ENCODE results near the gene ZNF618.

Gene ZNF618

DNA sequence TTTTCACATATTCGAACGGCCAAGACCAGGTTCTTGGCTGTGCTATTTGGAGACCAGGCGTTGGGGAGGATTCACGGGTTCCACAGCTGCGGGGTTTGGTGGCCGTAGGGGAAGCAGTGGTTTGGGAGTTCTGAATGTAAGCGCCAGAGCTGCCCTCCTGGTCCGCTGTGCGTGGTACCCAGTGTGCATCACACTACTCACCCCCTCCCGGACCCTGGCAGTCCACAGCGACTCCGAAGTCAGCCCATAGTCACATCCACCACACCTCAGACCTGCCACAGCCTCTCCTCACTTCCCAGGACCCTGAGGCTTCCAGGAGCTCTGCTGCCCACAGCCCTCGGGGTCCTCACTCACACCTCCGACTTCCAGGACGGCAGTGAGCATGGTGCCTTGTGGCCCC lies 175.2 kb downstream of the ZNF618 start:
- in situ Hi-C loops (cut with HindIII; ENCODE audit: low sequenced_read_pairs) = no loop called here

DNA sequence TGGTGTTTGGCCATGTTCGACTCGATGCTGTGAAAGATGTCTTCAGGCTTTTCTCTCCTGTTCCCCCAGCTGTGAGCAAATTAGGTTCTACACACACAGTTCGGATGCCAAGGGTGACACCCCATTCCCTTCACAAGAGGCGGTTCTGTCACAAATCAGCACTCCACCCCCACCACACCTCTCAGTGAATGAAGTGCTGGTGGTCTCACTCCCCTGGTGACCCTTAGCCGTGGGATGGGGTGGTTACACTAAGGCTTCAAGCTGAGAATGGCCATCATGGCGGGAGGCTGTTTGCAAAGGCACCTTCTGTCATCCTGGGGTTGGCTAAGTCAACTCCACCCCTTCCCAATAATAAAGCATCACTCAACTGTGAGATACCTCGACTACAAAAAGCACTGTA lies 175.6 kb downstream of the ZNF618 start:
- in situ Hi-C loops (cut with HindIII; ENCODE audit: low sequenced_read_pairs) = no loop called here

DNA sequence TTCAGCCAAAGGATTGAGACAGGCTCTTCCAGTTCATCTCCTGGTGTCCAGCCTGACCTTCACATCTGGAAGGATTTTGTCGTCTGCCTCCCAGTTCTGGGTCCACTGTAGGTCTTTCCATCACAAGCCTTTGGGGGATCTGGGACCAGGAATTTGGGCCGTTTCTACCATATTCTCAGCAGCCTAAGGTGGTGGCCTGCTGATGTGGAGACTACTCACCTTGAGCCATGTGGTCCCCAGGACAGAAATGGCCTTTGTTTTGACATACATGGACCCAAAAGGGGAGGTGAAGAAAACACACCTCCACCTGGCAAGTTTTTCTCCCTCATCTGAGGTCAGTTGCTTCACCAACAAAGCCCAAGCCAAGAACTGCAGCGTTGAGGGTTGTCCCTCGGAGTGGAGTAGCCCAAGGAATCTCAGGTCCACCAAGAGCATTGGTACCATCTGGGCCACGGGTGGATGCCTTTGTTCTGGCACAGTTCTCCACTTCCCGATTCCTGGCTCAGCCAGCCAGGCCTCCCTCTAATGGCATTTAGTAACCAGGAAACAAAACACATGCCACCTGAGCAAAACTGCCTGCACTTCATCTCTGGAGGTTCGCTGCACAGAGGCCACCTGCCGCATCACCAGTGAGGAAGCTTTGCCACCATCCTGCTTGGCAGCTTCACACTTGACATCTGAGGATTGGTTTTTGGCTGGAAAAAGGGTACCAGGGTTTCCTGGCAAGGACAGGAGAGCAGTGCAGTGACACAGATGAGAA lies 177.3 kb downstream of the ZNF618 start:
- in situ Hi-C loops (cut with HindIII; ENCODE audit: low sequenced_read_pairs) = no loop called here

DNA sequence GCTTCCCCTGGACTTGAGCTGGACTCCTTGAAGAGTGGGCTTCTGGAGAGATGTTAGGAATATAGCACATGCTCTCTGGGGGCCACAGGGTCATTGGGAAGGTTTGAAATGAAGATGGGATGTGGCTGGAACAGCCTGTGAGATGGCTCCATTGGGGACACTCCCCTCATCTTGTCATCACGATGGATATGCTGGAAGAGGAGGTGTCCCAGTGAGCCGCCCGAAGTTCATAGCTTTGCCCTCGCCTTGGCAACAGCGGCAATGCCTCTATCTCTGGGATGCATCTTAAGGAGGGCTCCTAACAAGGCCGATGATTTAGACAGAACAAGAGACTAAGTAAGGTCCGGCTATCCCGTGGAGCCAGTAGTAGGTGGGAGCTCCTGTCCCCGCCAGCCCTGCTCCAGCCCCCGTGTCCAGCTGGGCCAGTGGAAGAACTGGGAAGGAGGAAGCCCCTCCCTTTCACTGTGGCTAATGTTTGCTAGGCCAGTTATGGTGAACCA lies 178.1 kb downstream of the ZNF618 start:
- in situ Hi-C loops (cut with HindIII; ENCODE audit: low sequenced_read_pairs) = no loop called here

GRCh38 chr9:114055061-114055460 lies 179.0 kb downstream of the ZNF618 start:
- in situ Hi-C loops (cut with HindIII; ENCODE audit: low sequenced_read_pairs) = no loop called here

- in situ Hi-C loops (cut with HindIII; ENCODE audit: low sequenced_read_pairs) = no loop called here
These were observed 179.8 kb downstream of the ZNF618 start for GRCh38 chr9:114055894-114056293.

GRCh38 chr9:114056527-114056926 lies 180.4 kb downstream of the ZNF618 start:
- in situ Hi-C loops (cut with HindIII; ENCODE audit: low sequenced_read_pairs) = no loop called here

- in situ Hi-C loops (cut with HindIII; ENCODE audit: low sequenced_read_pairs) = no loop called here
These were observed 181.2 kb downstream of the ZNF618 start for GRCh38 chr9:114057161-114057885.

- in situ Hi-C loops (cut with HindIII; ENCODE audit: low sequenced_read_pairs) = no loop called here
These were observed 182.6 kb downstream of the ZNF618 start for GRCh38 chr9:114058688-114059046.

DNA sequence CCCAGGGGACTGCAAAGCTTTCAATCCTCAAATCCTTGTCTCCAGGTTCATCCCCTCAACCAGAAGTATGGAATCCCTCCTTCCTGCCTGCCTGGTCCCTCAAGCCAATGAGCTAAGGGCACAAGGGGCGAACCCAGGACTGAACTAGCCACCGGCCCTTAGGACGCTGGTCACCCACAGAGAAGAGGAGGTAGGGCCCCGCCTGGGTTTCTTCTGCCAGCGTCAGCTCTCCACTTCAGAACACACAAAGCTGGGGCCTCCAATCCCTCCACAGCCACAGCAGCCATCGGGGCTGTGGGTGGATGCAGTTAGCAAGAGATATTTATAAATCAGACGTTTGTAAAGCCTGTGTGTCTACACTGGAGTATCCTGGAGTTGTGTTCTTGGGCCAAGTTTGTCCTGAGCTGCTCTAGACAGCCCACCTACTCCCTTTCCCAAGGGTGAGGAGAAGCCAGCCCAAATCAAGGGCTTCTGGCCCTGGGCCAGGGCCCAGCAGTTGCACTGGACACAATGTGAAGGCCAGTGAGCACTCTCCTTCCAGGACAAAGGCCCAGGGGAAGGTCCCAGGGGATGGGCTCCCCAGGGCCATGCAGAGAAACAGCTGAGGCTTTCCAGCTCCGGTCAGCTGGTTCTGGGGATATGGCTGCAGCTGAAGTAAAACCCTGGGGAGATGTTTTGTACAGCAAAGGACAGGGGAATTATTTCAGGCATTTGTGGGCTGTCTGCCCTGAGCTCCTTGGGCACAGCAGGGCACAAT lies 183.1 kb downstream of the ZNF618 start:
- in situ Hi-C loops (cut with HindIII; ENCODE audit: low sequenced_read_pairs) = no loop called here

DNA sequence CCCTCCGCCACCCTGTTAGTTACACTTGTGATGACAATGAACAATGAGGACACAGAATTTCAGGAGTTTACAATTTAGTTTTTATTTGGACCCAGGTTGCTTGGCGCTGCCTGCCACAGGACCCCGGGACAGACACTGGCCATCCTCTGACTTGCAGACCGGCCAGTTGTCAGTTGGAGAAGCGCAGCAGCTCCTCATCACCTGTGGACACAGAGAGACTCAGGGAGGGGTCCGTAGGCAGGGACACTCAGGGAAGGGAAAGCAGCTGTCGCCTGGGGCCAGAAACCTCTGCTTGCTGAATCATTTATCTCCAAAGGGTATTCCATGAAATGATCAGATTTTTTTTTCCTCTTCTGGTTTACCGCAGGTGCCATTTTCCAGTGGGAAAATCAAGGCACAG lies 184.0 kb downstream of the ZNF618 start:
- in situ Hi-C loops (cut with HindIII; ENCODE audit: low sequenced_read_pairs) = no loop called here

DNA sequence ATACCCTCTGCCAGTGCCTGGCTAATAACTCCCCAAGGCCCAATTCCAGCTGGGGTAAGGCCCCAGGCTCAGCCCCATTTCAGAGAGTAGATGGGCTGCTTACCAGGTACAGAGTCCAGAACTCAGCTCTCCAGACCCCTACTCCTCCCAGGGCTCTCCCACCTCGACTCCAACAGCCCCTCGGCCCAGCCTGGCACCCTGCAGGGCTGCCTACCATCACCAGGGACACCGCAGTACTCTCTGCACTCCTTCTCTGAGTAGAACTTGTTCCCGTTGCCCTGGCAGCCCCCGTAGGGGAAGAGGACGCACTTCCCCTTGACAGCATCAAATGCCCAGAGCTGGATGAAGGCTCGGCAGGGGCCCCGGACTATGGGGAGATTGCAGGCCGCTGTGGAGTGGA lies 184.6 kb downstream of the ZNF618 start:
- in situ Hi-C loops (cut with HindIII; ENCODE audit: low sequenced_read_pairs) = no loop called here

GRCh38 chr9:114061292-114061691 lies 185.2 kb downstream of the ZNF618 start:
- in situ Hi-C loops (cut with HindIII; ENCODE audit: low sequenced_read_pairs) = no loop called here

DNA sequence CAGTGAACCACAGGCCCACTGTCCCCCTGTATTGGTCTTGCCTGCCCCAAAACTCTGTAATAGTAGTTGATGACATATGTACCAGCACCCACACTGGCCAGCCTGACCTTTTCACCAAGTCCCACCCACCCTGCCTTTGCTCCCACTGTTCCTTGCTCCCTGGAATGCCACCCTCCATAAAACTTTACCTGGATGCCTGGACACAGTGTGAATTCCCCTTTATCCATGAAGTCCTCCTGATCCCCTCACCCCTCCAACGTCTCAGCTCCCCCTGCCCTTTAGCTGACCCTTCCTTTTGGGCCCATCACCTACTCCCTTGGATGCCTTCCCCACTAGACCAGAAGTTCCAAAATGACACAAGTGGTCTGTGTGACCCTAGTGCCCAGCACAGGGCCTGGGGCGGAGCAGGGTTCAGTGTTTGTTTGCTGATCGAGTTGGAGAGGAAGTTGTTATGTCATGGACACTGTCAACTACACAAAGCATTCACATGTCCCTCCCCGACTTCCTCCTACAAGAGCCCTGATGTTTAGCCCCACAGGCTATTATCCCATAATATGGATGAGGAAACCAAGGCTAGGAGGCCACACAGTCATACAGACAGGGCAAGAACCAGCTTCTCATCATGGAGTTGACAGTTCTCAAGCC lies 185.8 kb downstream of the ZNF618 start:
- in situ Hi-C loops (cut with HindIII; ENCODE audit: low sequenced_read_pairs) = no loop called here

DNA sequence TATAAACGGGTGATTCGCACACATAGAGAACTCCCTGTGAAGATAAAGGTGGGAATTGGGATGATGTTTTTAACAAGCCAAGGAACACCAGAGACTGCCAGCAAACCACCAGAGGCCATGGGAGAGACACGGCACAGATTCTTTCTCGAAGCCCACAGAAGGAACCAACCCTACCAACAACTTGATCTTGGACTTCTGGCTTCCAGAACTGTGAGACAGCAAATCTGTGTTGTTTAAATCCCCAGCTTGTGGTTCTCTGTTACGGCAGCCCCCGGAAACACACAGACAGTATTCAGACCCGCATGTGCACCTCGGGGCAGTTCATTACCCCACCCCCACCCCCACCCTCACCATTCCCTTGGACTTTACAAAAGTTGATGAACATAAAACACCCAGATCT lies 189.2 kb downstream of the ZNF618 start:
- in situ Hi-C loops (cut with HindIII; ENCODE audit: low sequenced_read_pairs) = no loop called here

- in situ Hi-C loops (cut with HindIII; ENCODE audit: low sequenced_read_pairs) = no loop called here
These were observed 193.5 kb downstream of the ZNF618 start for GRCh38 chr9:114069476-114070187.

- in situ Hi-C loops (cut with HindIII; ENCODE audit: low sequenced_read_pairs) = no loop called here
These were observed 194.3 kb downstream of the ZNF618 start for GRCh38 chr9:114070188-114071103.

DNA sequence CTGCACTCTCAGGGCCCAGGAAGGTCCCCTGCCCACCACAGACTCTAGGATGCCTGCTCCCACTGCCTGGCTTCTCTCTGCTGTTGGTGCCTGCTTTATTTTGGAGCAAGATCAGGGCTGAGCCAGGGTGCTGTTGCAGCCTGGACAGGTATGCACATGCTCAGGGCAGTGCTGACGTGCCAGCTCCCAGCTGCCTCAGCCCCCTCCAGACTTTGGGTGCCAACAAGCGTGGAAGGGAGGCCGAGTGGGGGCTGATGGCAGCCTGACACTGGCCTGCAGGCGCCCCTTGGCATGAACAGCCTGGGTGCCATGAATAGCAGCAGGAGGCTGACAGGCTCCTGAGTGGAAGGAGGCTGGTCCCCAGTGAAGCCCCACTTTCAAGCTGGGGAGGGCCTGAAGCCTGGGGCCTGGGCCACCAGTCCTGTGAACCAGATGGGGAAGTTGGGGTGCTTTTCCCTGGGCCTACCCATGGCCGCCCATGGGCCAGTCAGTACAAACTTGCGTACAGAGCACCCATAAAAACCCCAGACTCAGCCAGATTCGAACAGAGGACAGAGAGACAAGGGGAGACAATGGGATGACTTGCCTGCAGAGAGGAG lies 195.2 kb downstream of the ZNF618 start:
- in situ Hi-C loops (cut with HindIII; ENCODE audit: low sequenced_read_pairs) = no loop called here

Measured in endothelial cell of hepatic sinusoid (primary cell).